DMS 273 (cell line): ENCODE measurements around the gene BICD2.

Experiments
- DNase-seq: peaks from one replicate; lab custom pipeline; 2025; ENCODE audit not compliant: unreplicated experiment; lab: John Stamatoyannopoulos, UW

Gene BICD2

GRCh38 chr9:92749071-92749933 lies 15.3 kb downstream of the BICD2 start:
- DNase-seq = peak; percentile 89

DNA sequence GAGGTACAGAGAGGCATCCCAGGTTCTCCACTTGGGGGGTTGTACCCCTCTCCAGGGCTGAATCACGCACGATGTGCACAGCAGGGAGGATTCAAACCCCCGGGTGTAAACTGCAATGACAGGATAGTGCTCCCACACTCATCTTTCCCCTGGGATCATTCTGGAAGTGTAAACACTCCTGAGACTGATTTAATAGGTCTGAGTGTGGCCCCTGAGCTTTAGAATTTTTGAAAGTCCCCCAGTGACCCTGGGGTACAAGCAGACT lies 16.5 kb downstream of the BICD2 start:
- DNase-seq = no peak

DNA sequence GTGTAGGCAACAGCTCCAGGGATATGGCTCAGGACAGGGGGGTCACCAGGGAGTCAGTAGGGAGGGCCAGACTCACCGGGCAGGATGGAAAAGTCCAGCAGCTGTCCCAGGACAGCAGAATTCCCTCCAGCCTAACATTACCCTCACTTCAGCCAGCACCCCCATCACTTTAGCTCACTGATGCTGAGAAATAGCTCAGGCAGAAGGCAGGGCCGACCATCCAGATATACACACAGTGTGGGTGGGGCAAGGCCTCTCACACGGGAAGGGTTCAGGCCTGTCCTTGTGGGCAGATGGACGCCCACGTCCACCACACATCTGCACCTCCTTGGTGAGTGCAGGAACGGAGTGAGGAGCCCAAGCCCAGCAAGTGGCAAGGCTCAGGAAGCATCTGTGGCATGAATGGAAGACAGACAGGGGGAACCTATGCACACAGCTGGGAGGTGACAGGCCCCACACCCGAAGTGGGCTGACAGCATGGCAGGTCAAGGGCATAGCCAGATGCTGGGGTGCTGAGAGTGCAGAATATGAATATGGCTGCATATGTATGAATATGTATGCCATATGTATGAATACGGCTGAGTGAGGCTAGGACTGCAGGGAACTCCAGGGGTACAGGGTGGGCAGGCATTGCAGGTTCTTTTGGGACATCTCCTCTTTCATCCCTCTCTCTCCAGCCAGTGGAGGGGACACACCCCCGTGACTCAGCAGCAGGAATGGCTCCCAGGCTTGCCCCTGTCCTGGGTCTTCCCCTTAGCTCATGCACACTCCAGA lies 17.0 kb downstream of the BICD2 start:
- DNase-seq = peak; percentile 20

DNA sequence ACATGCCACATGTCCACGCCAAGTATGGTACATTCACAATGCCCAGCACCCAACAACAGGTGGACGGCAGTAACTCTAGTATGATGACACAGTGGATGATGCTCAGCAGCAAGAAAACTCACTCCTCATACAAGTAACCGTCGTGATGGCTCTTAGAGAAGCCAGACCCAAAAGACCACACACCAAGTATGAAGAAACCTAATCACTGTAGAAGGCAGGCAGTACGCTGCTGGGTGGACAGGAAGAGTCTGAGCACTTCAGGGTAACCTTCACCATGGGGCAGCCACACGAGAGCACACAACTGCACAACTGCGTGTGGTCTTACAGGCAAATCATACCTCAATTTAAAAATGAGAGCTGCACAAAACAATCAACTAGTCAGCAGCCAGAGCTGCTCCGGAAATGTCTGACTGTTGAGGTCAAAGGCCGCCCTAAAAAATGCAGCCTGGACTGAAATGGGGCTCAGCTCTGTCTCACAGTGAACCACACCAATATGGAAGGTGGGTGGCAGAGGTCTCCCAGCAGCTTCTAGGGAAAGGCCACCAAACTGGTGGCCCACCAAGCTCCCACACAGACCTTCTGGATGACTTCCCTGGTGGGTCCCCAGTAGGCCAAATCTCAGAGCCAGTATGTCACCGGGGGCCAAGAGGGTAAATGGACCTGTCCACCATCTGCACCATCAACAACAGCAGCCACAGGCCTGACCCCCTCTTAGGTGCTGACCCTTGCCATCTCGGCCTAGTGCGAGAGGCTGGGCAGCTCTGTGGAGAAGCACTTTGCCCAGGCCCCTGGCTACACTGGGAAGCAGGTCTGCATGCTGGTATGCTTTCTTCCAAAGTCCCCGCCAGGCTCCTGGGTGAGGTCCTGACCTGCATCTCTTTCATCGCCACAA lies 17.8 kb downstream of the BICD2 start:
- no peak for DNase-seq

DNA sequence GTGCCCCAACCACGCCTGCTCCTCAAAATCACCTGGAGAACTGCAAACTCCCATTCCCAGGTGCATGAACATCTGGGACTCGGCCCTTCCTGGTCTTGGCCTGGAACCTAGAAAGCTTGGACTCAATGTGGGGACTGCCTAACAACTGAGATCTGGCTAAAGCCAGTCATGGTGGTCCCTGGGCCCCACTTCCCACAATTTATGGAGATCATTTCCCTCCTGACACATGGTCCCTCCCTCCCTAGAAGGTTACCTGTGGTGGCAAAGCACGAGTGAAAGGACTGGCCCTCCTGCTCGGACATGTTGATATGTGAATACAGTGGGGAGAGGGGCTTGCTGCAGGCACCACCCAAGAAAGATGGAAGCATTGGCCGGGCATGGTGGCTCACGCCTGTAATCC lies 18.8 kb downstream of the BICD2 start:
- DNase-seq = no peak

DNA sequence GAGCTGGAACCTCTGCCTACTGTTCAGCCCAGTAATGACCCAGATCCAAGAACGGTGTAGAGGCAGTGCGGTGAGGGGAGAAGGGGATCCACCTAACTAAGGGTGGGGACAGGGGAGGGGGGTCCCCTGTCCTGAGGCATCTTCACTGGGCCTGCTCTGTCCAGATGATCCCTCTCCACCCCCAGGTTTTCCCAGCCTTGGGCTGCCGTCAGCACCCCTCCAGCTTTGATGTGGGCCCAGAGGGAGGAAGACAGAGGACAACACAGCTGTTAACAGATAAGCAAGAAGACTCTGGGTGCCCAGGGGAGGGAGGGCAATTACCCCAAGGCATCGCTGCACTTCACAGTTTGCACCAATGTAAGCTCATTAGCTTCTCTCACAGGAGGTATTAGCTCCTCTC lies 19.3 kb downstream of the BICD2 start:
- peak; percentile 28 for DNase-seq

GRCh38 chr9:92740969-92741368 lies 23.7 kb downstream of the BICD2 start:
- no peak for DNase-seq

- DNase-seq = no peak
Measured at GRCh38 chr9:92740446-92740961, 24.1 kb downstream of the BICD2 start.

- no peak for DNase-seq
Measured at GRCh38 chr9:92740009-92740408, 24.6 kb downstream of the BICD2 start.

DNA sequence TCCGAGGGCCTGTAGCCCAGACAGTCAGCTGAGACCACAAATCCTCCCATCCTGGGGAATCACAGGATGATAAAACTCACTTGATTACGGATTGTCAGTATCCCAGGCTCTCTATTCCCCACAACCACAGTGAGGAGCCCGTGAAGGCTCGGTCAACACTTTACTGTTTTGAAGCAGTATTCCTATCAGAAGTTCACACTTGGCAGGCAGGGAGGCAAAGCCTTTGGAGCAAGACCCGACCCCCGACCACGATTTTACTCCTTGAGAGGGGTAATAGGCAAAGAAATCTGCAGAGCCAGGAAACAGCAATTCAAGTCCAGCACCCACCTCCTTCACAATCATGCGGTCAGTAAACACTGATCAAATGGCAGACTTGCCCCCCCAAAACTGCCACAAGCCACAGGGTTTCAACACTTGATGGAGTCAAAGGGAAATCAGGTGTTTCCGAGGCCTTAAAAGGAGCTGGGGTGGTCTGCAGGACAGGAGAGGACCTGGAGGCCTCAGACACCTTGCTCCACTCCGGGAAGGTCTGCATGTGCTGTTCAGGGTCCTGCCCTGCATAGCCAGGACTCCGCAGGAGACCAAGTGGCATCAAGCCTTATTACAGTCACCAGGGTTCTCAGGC lies 25.2 kb downstream of the BICD2 start:
- DNase-seq = no peak

DNA sequence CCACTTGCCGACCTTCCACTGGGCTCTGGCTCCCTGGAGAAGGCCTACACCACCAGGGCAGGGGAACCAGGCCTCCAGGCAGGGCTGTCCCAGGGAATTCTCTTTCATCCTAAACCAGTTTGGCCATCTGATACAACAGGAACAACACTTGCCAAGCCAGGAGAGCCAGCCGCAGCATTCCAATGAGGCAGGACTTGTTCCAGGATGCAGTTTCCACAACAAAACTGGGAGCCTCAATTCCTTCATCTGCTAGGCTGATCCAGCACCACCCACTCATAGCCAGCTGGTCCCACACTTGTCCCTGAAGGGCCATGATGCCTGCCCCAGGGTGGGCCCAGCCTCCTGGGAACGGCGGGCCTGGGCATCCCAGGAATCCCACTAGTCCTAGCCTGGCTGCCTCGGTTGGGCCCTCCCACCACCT lies 26.0 kb downstream of the BICD2 start:
- no peak for DNase-seq

GRCh38 chr9:92737611-92738299 lies 26.9 kb downstream of the BICD2 start:
- no peak for DNase-seq

DNA sequence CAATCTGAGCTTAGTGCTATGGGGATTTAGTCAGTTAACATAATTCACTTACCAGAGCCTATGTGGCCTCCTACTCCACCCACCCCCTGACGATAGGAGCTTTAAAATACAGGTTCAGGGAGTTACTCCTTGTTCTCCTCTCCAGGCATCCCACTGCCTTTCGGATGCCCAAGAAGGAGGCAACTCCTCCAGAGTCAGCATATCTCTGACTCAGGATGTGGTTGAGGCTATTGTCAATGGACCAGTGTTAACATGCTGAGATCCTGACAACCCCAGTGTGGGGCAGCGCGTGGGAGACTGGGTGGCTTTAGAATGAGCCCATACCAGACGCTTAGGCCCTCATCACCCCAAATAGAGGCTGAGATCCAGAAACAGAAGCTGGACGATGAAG lies 27.4 kb downstream of the BICD2 start:
- no peak for DNase-seq

- no peak for DNase-seq
Measured at GRCh38 chr9:92736563-92737215, 27.9 kb downstream of the BICD2 start.

GRCh38 chr9:92735636-92736562 lies 28.7 kb downstream of the BICD2 start:
- no peak for DNase-seq

- no peak for DNase-seq
Measured at GRCh38 chr9:92734931-92735635, 29.6 kb downstream of the BICD2 start.

DNA sequence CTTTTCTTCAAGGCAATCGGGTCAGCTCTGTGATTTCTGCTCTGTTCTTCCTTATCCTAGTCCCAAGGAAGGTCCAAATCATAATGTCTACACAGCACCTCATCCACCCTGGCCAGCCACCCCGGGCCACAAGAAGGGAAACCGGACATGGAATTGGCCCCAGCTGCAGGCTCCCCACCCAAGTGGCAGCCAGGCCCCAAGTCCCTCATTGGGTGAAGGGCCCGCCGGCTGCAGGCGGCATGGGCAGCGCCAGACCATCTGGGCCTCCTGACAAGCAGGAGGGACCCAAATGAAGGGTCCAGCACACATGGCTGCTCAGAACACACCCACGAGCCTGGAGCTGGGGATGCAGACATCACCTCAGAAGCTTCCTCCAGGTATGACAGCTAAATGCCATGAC lies 33.7 kb downstream of the BICD2 start:
- no peak for DNase-seq

GRCh38 chr9:92729735-92730155 lies 34.9 kb downstream of the BICD2 start:
- DNase-seq = no peak
